SJCRH30 (cell line): ENCODE measurements around the gene CCDC120. TPM values are rescaled to one million over a fixed set of nuclear protein-coding genes. Genes with fewer than 3 reads are reported as not detected.

Experiments used
- DNase-seq, 2 experiments: peaks; one replicate each; pipeline ENCODE4 v3.0.0-alpha.2; 2015 to 2020
- H3K27ac ChIP-seq: fragments of 250-450 bp; sonication (Bioruptor Pico); 2 replicates; pipeline ENCODE4 v1.5.1; 2020; ENCODE audit warnings: mild to moderate bottlenecking, moderate library complexity
- H3K27me3 ChIP-seq: fragments of 250-450 bp; sonication (Bioruptor Pico); 2 replicates; pipeline ENCODE4 v1.5.1; 2020; ENCODE audit warnings: mild to moderate bottlenecking, moderate library complexity
- H3K36me3 ChIP-seq: fragments of 250-450 bp; sonication (Bioruptor Pico); 2 replicates; pipeline ENCODE4 v1.5.1; 2020; ENCODE audit warnings: mild to moderate bottlenecking, moderate library complexity
- H3K4me1 ChIP-seq: fragments of 250-450 bp; sonication (Bioruptor Pico); 2 replicates; pipeline ENCODE4 v1.5.1; 2020; ENCODE audit warnings: mild to moderate bottlenecking, moderate library complexity
- H3K4me3 ChIP-seq: fragments of 250-450 bp; sonication (Bioruptor Pico); 2 replicates; pipeline ENCODE4 v1.5.1; 2020; ENCODE audit warnings: mild to moderate bottlenecking, moderate library complexity
- H3K9me3 ChIP-seq: fragments of 250-450 bp; sonication (Bioruptor Pico); replicated peaks from 2 replicates; pipeline ENCODE4 v1.5.1; 2020; ENCODE audit warnings: mild to moderate bottlenecking, moderate library complexity
- total RNA-seq: library from RNA; depleted of rRNA; stranded (reverse); fragments of >200 nt; shearing (Covaris generic); gene quantifications from 2 replicates; pipeline ENCODE4 v1.2.3, GENCODE V29; 2014; rRNA removed

Gene CCDC120
- total RNA-seq, 1 experiment from 2014 or later, result 2.5 TPM

GRCh38 chrX:49106296-49106695 lies 47.5 kb downstream of the CCDC120 start:
- Histone ChIP-seq H3K36me3 (no peaks in the 10 kb centered on the region), H3K4me1 (no peaks in the 10 kb centered on the region), H3K9me3 (no peaks in the 10 kb centered on the region), H3K4me3 (no peak overlapping the region), H3K27ac (no peak overlapping the region), H3K27me3 (no peaks in the 10 kb centered on the region)
- no peak for DNase-seq

- Histone ChIP-seq H3K27ac (no peak overlapping the region), H3K27me3 (no peaks in the 10 kb centered on the region), H3K36me3 (no peaks in the 10 kb centered on the region), H3K9me3 (no peaks in the 10 kb centered on the region), H3K4me1 (no peaks in the 10 kb centered on the region), H3K4me3 (no peak overlapping the region)
- DNase-seq, result peak; percentile 18 to 29
Measured at GRCh38 chrX:49106930-49107329, 48.1 kb downstream of the CCDC120 start.

DNA sequence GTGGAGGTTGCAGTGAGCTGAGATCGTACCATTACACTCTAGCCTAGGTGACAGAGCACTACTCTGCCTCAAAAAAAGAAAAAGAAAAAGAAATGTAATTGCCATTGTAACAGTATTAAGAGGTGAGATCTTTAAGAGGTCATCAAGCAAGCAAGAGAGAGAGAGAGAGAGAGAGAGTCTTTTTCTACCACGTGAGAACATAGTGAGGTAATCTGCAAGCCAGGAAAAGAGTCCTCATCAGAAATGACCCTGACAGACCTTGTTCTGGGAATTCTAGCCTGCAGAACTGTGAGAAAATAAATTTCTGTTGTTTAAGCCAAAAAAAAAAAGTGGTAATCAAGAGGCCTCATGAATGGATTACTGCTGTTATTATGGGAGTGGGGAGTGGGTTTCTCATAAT lies 49.8 kb downstream of the CCDC120 start:
- DNase-seq, result no peak
- H3K9me3 ChIP-seq, result no peaks in the 10 kb centered on the region
- H3K36me3 ChIP-seq, result no peaks in the 10 kb centered on the region
- H3K27ac ChIP-seq, result no peak overlapping the region
- H3K27me3 ChIP-seq, result no peaks in the 10 kb centered on the region
- no peak overlapping the region for H3K4me3 ChIP-seq
- H3K4me1 ChIP-seq, result no peaks in the 10 kb centered on the region

- Histone ChIP-seq H3K4me3 (no peak overlapping the region), H3K36me3 (no peaks in the 10 kb centered on the region), H3K27me3 (no peaks in the 10 kb centered on the region), H3K27ac (no peak overlapping the region), H3K4me1 (no peaks in the 10 kb centered on the region), H3K9me3 (no peaks in the 10 kb centered on the region)
- no peak for DNase-seq
Measured at GRCh38 chrX:49110417-49110816, 51.6 kb downstream of the CCDC120 start.

- H3K27ac ChIP-seq, result no peak overlapping the region
- no peaks in the 10 kb centered on the region for H3K9me3 ChIP-seq
- no peak overlapping the region for H3K4me3 ChIP-seq
- no peak for DNase-seq
- H3K4me1 ChIP-seq, result no peaks in the 10 kb centered on the region
- no peaks in the 10 kb centered on the region for H3K36me3 ChIP-seq
- H3K27me3 ChIP-seq, result no peaks in the 10 kb centered on the region
Measured at GRCh38 chrX:49111791-49112190, 53.0 kb downstream of the CCDC120 start.

GRCh38 chrX:49116076-49116475 lies 57.3 kb downstream of the CCDC120 start:
- Histone ChIP-seq H3K27me3 (no peaks in the 10 kb centered on the region), H3K4me3 (no peak overlapping the region), H3K9me3 (no peaks in the 10 kb centered on the region), H3K36me3 (no peaks in the 10 kb centered on the region), H3K4me1 (no peaks in the 10 kb centered on the region), H3K27ac (no peak overlapping the region)
- no peak for DNase-seq

- Histone ChIP-seq H3K27me3 (no peaks in the 10 kb centered on the region), H3K36me3 (no peaks in the 10 kb centered on the region), H3K4me3 (no peak overlapping the region), H3K27ac (no peak overlapping the region), H3K4me1 (no peaks in the 10 kb centered on the region), H3K9me3 (no peaks in the 10 kb centered on the region)
- no peak for DNase-seq
Measured at GRCh38 chrX:49116716-49117115, 57.9 kb downstream of the CCDC120 start.

DNA sequence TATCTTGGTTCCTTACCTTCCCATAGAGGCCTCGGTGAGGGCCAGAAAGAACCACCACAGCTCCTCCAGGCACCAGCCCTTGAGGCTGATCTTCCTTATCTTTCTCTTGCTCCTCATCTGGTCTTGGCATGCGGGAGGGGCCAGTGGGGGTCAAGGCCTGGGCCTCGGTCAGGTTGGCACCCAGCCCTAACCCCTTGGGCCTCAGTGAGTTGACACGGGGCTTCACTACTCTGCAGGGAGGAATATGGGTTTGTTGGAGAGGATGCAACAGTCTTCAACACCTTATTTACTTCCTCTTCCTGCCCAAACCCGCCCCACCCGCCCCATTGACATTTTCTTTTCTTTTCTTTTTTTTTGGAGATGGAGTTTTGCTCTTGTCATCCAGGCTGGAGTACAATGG lies 58.8 kb downstream of the CCDC120 start:
- Histone ChIP-seq H3K27me3 (no peaks in the 10 kb centered on the region), H3K9me3 (no peaks in the 10 kb centered on the region), H3K27ac (no peak overlapping the region), H3K4me3 (no peak overlapping the region), H3K4me1 (no peaks in the 10 kb centered on the region), H3K36me3 (no peaks in the 10 kb centered on the region)
- DNase-seq, result no peak

Other genes with a start within 250 kb of the CCDC120 start
- gene ERAS, start 232.5 kb upstream of the CCDC120 start, total RNA-seq, result not detected in 2 replicates
- not detected in 2 replicates for gene PCSK1N, start 223.4 kb upstream of the CCDC120 start, total RNA-seq
- gene TIMM17B, start 161.2 kb upstream of the CCDC120 start, total RNA-seq, result 43.5 and 51.1 TPM in 2 replicates
- 52.3 and 52.4 TPM in 2 replicates for gene PQBP1, start 161.1 kb upstream of the CCDC120 start, total RNA-seq
- gene SLC35A2, start 147.4 kb upstream of the CCDC120 start, total RNA-seq, result 12.6 and 16.0 TPM in 2 replicates
- 6.8 and 8.0 TPM in 2 replicates for gene PIM2, start 140.0 kb upstream of the CCDC120 start, total RNA-seq
- gene OTUD5, start 101.4 kb upstream of the CCDC120 start, total RNA-seq, result 17.0 and 19.2 TPM in 2 replicates
- gene KCND1, start 87.2 kb upstream of the CCDC120 start, total RNA-seq, result 0.08 and 0.12 TPM in 2 replicates
- gene GRIPAP1, start 56.7 kb upstream of the CCDC120 start, total RNA-seq, result 16.2 and 19.4 TPM in 2 replicates
- 9.6 and 10.2 TPM in 2 replicates for gene TFE3, start 15.6 kb upstream of the CCDC120 start, total RNA-seq
- 4.7 and 5.0 TPM in 2 replicates for gene PRAF2, start 15.0 kb downstream of the CCDC120 start, total RNA-seq
- gene WDR45, start 20.9 kb downstream of the CCDC120 start, total RNA-seq, result 18.0 and 18.1 TPM in 2 replicates
- gene GPKOW, start 64.7 kb downstream of the CCDC120 start, total RNA-seq, result 13.0 and 14.3 TPM in 2 replicates
- 0.53 and 1.2 TPM in 2 replicates for gene MAGIX, start 103.8 kb downstream of the CCDC120 start, total RNA-seq
- 50.3 and 56.6 TPM in 2 replicates for gene PLP2, start 112.9 kb downstream of the CCDC120 start, total RNA-seq
- 3.4 TPM in 2 replicates for gene PRICKLE3, start 127.4 kb downstream of the CCDC120 start, total RNA-seq
- 0.10 and 0.45 TPM in 2 replicates for gene SYP, start 141.2 kb downstream of the CCDC120 start, total RNA-seq
- not detected in 2 replicates for gene CACNA1F, start 174.3 kb downstream of the CCDC120 start, total RNA-seq
- gene CCDC22, start 176.5 kb downstream of the CCDC120 start, total RNA-seq, result 6.6 and 6.7 TPM in 2 replicates
- not detected in 2 replicates for gene FOXP3, start 205.7 kb downstream of the CCDC120 start, total RNA-seq
- gene PPP1R3F, start 210.8 kb downstream of the CCDC120 start, total RNA-seq, result 1.6 and 1.9 TPM in 2 replicates
- not detected in 2 replicates for gene GAGE10, start 244.6 kb downstream of the CCDC120 start, total RNA-seq